ENCODE measurements around the gene DAGLA.

- TF ChIP-seq CTCF (IDR thresholded peaks at IDR 0.05; ENCODE audit: poor library complexity) (no peak), EZH2phosphoT487 (IDR thresholded peaks at IDR 0.05; ENCODE audit: low read depth, severe bottlenecking, unreplicated experiment) (no peak), EZH2 (IDR thresholded peaks at IDR 0.05; ENCODE audit: borderline replicate concordance) (no peak)
Observed at GRCh38 chr11:61769946-61770683, 89.9 kb downstream of the DAGLA start.

Measured in hepatocyte (in vitro differentiated cells).